Lung (tissue), 12 donors: ENCODE data around the gene PTPRC. TPM values are rescaled to one million over a fixed set of nuclear protein-coding genes. Genes with fewer than 3 reads are reported as not detected.

Experiments
- ATAC-seq: fragments of 200-7000 bp; cut with Tn5 transposase; one replicate; pipeline ENCODE4 v1.9.1; 2020; ENCODE audit warnings: moderate number of reproducible peaks; ENCODE audit not compliant: insufficient read depth, low FRiP score
- DNase-seq, 3 donors: peaks; one replicate each; pipeline ENCODE4 v3.0.0-alpha.2; 2013 to 2017
- H3K27ac ChIP-seq, 2 donors: one replicate each; pipeline ENCODE4 v1.5.1; 2013; ENCODE audit warnings: mild to moderate bottlenecking in 2 of 2, moderate library complexity in 2 of 2, control low read depth in 1 of 2, inconsistent platforms in 1 of 2, low read depth in 1 of 2, low read length in 1 of 2
- H3K27me3 ChIP-seq, 3 donors: one replicate each; pipeline ENCODE4 v1.5.1; 2013; ENCODE audit warnings: low read length in 2 of 3; ENCODE audit not compliant: control insufficient read depth in 3 of 3, insufficient read depth in 3 of 3
- H3K36me3 ChIP-seq, 4 donors: one replicate each; pipeline ENCODE4 v1.5.1; 2013; ENCODE audit warnings: low read length in 4 of 4, mild to moderate bottlenecking in 1 of 4, moderate library complexity in 1 of 4; ENCODE audit not compliant: control insufficient read depth in 4 of 4, insufficient read depth in 4 of 4
- H3K4me1 ChIP-seq, 5 donors: one replicate each; pipeline ENCODE4 v1.5.1; 2013; ENCODE audit warnings: low read length in 5 of 5, mild to moderate bottlenecking in 2 of 5, moderate library complexity in 1 of 5; ENCODE audit not compliant: control insufficient read depth in 5 of 5, insufficient read depth in 5 of 5
- H3K4me3 ChIP-seq: one replicate; pipeline ENCODE4 v1.5.1; 2013; ENCODE audit warnings: mild to moderate bottlenecking, control low read depth, moderate library complexity
- H3K9ac ChIP-seq, 2 donors: one replicate each; pipeline ENCODE4 v1.5.1; 2013; ENCODE audit warnings: low read length in 2 of 2, control low read depth in 1 of 2; ENCODE audit not compliant: insufficient read depth in 1 of 2
- H3K9me3 ChIP-seq, 4 donors: one replicate each; pipeline ENCODE4 v1.5.1; 2013; ENCODE audit warnings: low read length in 3 of 4, mild to moderate bottlenecking in 1 of 4, moderate library complexity in 1 of 4; ENCODE audit not compliant: control insufficient read depth in 4 of 4, insufficient read depth in 3 of 4
- CTCF ChIP-seq: IDR thresholded peaks from 2 replicates; pipeline ENCODE4 v1.5.1; 2012; ENCODE audit warnings: mild to moderate bottlenecking; ENCODE audit errors: control extremely low read depth, extremely low read depth
- WGBS, 2 donors: extraction: QIAGEN DNeasy Blood & Tissue Kit; methylation state at CpG; one replicate each; pipeline ENCODE4 v1.1.7; 2013; 5-methylcytosine and 5-hydroxymethylcytosine counted together
- polyA plus RNA-seq, 2 donors: library from polyadenylated mRNA; stranded (reverse); fragments of 200-250 nt; gene quantifications; one replicate each; pipeline ENCODE4 v1.2.1, GENCODE V29; 2013
- total RNA-seq, 2 donors: library from RNA; depleted of rRNA in 1 of 2; stranded (reverse); fragments of >200 nt in 1 of 2; gene quantifications; one replicate each; pipeline ENCODE4 v1.2.1, GENCODE V29; 2014 to 2021
- donor health status: control.
- donor health status: control.
- donor health status: Bipolar disorder and iron deficiency.
- donor health status: healthy.
- donor health status: DM: yes; HTN: yes; CAD: no.

PTPRC gene
- total and polyA plus RNA-seq, 4 donors, result 8.2 to 142 (median 86.1) TPM

- Histone ChIP-seq H3K27ac (no peak overlapping the region), H3K9ac (no peak overlapping the region), H3K36me3 (no peaks in the 10 kb centered on the region), H3K4me1 (no peaks in the 10 kb centered on the region), H3K9me3 (peaks cover 0 to 2% (median 0%) of the 10 kb centered on the region in 4 donors), H3K4me3 (no peak overlapping the region), H3K27me3 (no peaks in the 10 kb centered on the region)
- 92 to 96% methylated on average over 1 of the region's 1 CpG for WGBS, 2 donors
- TF ChIP-seq CTCF, result no peak
- no peak for ATAC-seq
- DNase-seq, result no peak
Observed at GRCh38 chr1:198631292-198631691, 7.5 kb upstream of the PTPRC start.

DNA sequence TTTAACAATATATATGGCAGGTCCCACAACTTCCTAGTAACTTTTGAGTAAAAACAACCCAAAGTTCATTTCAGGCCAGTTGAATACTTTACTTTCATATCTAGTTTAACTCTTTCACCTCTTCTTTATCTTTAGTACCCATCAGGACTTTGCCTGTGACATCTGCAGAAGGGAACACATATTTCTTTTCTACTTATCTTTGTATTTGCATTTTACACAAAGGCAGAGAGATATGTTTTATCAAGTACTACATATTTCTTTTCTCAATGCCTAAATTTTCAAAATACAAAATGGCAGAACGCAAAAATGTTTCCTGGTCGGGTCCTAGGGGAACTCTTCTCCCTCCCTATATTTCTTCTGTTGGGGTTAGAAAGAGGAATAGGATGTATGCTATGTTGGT is 6.8 kb upstream of the PTPRC start:
- DNase-seq, result no peak
- Histone ChIP-seq H3K36me3 (no peaks in the 10 kb centered on the region), H3K27me3 (no peaks in the 10 kb centered on the region), H3K9ac (no peak overlapping the region), H3K9me3 (peaks cover 0 to 2% (median 0%) of the 10 kb centered on the region in 4 donors), H3K4me1 (no peaks in the 10 kb centered on the region), H3K4me3 (no peak overlapping the region), H3K27ac (no peak overlapping the region)
- no peak for ATAC-seq
- no peak for TF ChIP-seq CTCF
- WGBS, 2 donors, result 67 to 92% methylated on average over 2 of the region's 2 CpGs

- H3K4me1 ChIP-seq, result no peaks in the 10 kb centered on the region
- no peak overlapping the region for H3K4me3 ChIP-seq
- H3K9me3 ChIP-seq, result peaks cover 0 to 2% (median 0%) of the 10 kb centered on the region in 4 donors
- H3K9ac ChIP-seq, result no peak overlapping the region
- ATAC-seq (no peak), DNase-seq (no peak)
- H3K27me3 ChIP-seq, result no peaks in the 10 kb centered on the region
- 62 to 83% methylated on average over 2 of the region's 2 CpGs for WGBS, 2 donors
- TF ChIP-seq CTCF, result no peak
- no peak overlapping the region for H3K27ac ChIP-seq
- no peaks in the 10 kb centered on the region for H3K36me3 ChIP-seq
Observed at GRCh38 chr1:198633675-198634121, 5.1 kb upstream of the PTPRC start.

GRCh38 chr1:198635964-198636363 is 2.9 kb upstream of the PTPRC start:
- TF ChIP-seq CTCF, result no peak
- no peaks in the 10 kb centered on the region for H3K36me3 ChIP-seq
- no peak overlapping the region for H3K4me3 ChIP-seq
- no peaks in the 10 kb centered on the region for H3K27me3 ChIP-seq
- no peak overlapping the region for H3K27ac ChIP-seq
- H3K9me3 ChIP-seq, result peaks cover 0 to 2% (median 0%) of the 10 kb centered on the region in 4 donors
- DNase-seq (no peak), ATAC-seq (no peak)
- no peak overlapping the region for H3K9ac ChIP-seq
- no peaks in the 10 kb centered on the region for H3K4me1 ChIP-seq
